ENCODE results near the gene EYA2.
A peak's percentile ranks its signal among the peaks of the same experiment; 100 is the strongest.

Gene EYA2

DNA sequence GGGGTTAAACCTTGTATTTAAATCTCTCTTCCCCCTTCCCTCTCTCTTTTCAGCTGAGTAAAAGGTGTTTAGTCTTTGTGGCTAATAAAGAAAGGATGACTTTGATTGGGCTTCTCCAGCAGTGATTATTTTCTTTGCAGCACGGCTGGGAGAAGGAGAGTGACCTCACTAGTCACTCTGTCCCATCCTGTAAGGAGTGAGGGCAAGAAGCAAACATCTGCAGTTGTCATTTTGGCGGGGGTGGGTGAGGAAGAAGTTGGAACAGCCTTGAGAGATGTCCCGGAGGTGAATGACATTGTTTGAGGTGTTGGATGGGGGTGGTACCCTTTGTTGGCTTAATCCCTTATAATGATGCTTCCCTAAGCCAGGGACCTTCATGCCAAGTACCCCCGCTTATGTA lies 223.6 kb downstream of the EYA2 start:
- H3K4me3 ChIP-seq (ENCODE audit: low read depth, low read length), result no peak overlapping the region
- no peak for DNase-seq (ENCODE audit: low read depth)
- TF ChIP-seq, protein P1, sequence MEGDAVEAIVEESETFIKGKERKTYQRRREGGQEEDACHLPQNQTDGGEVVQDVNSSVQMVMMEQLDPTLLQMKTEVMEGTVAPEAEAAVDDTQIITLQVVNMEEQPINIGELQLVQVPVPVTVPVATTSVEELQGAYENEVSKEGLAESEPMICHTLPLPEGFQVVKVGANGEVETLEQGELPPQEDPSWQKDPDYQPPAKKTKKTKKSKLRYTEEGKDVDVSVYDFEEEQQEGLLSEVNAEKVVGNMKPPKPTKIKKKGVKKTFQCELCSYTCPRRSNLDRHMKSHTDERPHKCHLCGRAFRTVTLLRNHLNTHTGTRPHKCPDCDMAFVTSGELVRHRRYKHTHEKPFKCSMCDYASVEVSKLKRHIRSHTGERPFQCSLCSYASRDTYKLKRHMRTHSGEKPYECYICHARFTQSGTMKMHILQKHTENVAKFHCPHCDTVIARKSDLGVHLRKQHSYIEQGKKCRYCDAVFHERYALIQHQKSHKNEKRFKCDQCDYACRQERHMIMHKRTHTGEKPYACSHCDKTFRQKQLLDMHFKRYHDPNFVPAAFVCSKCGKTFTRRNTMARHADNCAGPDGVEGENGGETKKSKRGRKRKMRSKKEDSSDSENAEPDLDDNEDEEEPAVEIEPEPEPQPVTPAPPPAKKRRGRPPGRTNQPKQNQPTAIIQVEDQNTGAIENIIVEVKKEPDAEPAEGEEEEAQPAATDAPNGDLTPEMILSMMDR (conservative IDR thresholded peaks at IDR 0.05; ENCODE audit: low read depth, low read length), result no peak

DNA sequence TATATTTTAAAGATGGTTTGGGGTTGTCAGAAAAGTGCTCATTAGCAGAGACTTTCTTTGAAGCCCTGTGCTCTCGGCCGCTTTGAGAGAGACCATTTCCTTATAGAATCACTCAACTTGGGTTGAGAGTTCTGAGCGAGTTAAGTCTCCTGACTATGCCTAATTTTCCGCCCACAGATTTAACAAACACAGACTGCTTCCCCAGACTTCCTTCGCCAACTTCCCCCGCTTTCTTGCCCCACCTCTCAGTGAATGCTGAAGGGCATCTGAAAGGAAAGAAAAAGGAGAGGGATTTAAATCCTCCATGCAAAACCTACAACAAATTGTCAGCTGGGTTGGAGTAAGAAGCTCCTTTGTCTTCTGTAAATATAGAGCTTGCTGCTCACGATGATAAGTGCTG lies 224.0 kb downstream of the EYA2 start:
- no peak for DNase-seq (ENCODE audit: low read depth)
- TF ChIP-seq, protein P1 (conservative IDR thresholded peaks at IDR 0.05; ENCODE audit: low read depth, low read length), result no peak
- no peak overlapping the region for H3K4me3 ChIP-seq (ENCODE audit: low read depth, low read length)

DNA sequence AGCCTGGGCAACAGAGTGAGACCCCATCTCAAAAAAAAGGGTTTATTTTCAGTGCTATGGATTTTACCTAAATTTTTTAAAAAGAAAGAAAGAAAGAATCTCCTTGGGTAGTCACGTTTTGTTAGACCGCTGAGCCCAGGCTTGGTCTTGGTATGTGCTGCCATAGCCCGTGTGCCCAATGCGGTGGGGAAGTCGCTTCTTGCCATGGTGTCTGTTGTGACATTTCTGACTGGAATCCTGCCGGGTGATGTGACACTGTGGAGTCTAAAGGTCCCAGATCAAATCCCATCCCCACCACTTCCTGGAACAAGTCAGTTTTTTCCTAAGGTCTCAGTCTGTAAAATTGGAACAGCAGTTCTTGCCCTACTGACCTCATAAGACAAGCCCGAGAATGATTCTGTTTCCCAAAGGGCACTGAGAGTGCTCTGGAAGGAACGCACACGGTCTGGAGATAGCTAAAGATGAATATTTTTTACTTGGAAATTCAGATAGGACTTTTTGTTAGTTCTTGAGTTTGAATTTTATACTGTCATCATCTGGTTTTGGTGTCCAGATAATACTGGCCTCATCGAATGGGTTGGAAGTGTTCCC lies 225.8 kb downstream of the EYA2 start:
- no peak for DNase-seq (ENCODE audit: low read depth)
- no peak overlapping the region for H3K4me3 ChIP-seq (ENCODE audit: low read depth, low read length)
- TF ChIP-seq, protein P1 (conservative IDR thresholded peaks at IDR 0.05; ENCODE audit: low read depth, low read length), result no peak

DNA sequence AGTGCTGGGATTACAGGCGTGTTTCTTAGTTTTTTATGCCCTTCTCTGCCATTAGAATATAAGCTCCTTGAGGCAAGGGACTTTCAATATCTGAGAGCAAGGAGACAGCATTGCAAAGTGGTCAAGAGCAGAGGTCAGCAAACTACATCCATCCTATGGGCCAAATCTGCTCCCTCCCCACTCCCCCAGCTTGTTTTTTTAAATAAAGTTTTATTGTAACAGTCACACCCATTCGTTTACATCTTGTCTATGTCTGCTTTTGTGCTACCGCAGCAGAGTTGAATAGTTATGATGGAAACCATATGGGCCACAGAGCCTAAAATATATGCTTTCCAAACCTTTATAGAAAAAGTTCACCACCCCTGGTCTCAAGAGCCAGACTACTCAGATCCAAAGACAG lies 227.9 kb downstream of the EYA2 start:
- DNase-seq (ENCODE audit: low read depth), result no peak
- no peak overlapping the region for H3K4me3 ChIP-seq (ENCODE audit: low read depth, low read length)
- TF ChIP-seq, protein P1 (conservative IDR thresholded peaks at IDR 0.05; ENCODE audit: low read depth, low read length), result no peak

DNA sequence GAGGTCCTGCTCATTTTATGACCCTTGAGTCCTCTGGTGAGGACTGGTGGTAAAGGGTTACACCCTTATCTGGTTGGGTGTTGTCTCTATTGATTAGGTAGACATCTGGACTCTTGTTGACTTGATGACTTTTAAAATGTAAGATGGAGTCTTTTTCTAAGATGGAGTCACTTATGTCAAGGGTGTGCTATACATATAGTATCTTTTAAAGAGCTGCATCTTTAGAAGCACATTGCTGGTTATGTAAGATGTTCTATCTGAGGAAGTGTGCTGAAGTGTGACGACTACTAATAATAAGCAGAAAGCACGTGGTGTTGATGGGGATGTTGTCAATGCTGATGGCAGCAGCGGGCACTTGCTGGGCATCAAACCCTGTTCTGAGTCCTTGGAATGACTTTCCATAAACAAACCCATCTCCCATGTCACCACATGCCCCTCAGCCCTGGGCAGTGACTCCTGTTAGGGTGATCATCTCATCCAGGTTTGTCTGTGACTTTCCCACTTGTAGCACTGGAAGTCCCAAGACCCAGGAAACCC lies 229.6 kb downstream of the EYA2 start:
- H3K4me3 ChIP-seq (ENCODE audit: low read depth, low read length), result no peak overlapping the region
- TF ChIP-seq, protein P1 (conservative IDR thresholded peaks at IDR 0.05; ENCODE audit: low read depth, low read length), result no peak
- peak; percentile 50 for DNase-seq (ENCODE audit: low read depth)

DNA sequence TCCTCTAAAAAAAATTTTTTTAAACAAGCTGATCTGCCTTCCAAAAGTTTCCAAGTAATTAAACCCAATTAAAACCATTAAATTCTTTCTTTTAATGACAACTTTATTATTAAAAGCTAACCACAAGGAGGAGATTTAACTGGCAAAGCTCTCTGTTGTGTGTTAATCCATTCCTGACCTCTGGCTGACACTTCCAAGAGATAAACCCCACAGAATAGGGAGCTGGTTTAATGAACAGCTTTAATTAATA lies 230.8 kb downstream of the EYA2 start:
- DNase-seq (ENCODE audit: low read depth), result peak; percentile 55
- H3K4me3 ChIP-seq (ENCODE audit: low read depth, low read length), result no peak overlapping the region
- TF ChIP-seq, protein P1 (conservative IDR thresholded peaks at IDR 0.05; ENCODE audit: low read depth, low read length), result no peak
